NCI-H2107 treated with DMSO at 0.1 percent for 48 hours (cell line): ENCODE results near the gene C2CD2L.
A peak's percentile ranks its signal among the peaks of the same experiment; 100 is the strongest.
"Not testable (repeated sequence)": the region's sequence is repeated elsewhere in the genome, so short reads cannot be mapped to it uniquely, and the experiment has no call there.

Source experiments
- DNase-seq: peaks from one replicate; lab custom pipeline; 2025; ENCODE audit not compliant: unreplicated experiment; lab: John Stamatoyannopoulos, UW

Gene C2CD2L

GRCh38 chr11:119106564-119107537 lies at the start of gene C2CD2L:
TSS of gene C2CD2L (plus strand) at chr11:119107344. CDS start at chr11:119107742, 398 bp downstream.
- peak; percentile 56 for DNase-seq

GRCh38 chr11:119059128-119059527 lies 48.0 kb upstream of the C2CD2L start:
- not testable (repeated sequence) for DNase-seq

GRCh38 chr11:119061256-119061655 lies 45.9 kb upstream of the C2CD2L start:
- DNase-seq, result no peak

GRCh38 chr11:119062779-119063178 lies 44.4 kb upstream of the C2CD2L start:
- no peak for DNase-seq

- DNase-seq, result no peak
These were observed 41.8 kb upstream of the C2CD2L start for GRCh38 chr11:119065369-119065768.

GRCh38 chr11:119067371-119068222 lies 39.5 kb upstream of the C2CD2L start, which contains the start of gene VPS11:
TSS of gene VPS11 (plus strand) at chr11:119067818. CDS start at chr11:119067824, 6 bp downstream.
- DNase-seq, result peak; percentile 78

- no peak for DNase-seq
These were observed 29.3 kb upstream of the C2CD2L start for GRCh38 chr11:119077839-119078238.

GRCh38 chr11:119078675-119079420 lies 28.3 kb upstream of the C2CD2L start:
- no peak for DNase-seq

- no peak for DNase-seq
These were observed 25.4 kb upstream of the C2CD2L start for GRCh38 chr11:119081682-119082260.

GRCh38 chr11:119084663-119085436 lies 22.3 kb upstream of the C2CD2L start, which contains the start of gene HMBS:
TSS of gene HMBS (plus strand) at chr11:119084881. CDS start at chr11:119085034, 153 bp downstream.
- peak; percentile 81 for DNase-seq

- no peak for DNase-seq
These were observed 21.7 kb upstream of the C2CD2L start for GRCh38 chr11:119085437-119085847.

GRCh38 chr11:119087123-119087522 lies 20.0 kb upstream of the C2CD2L start:
- no peak for DNase-seq

- no peak for DNase-seq
These were observed 19.4 kb upstream of the C2CD2L start for GRCh38 chr11:119087747-119088241.

GRCh38 chr11:119088406-119088805 lies 18.7 kb upstream of the C2CD2L start:
- DNase-seq, result no peak

- no peak for DNase-seq
These were observed 17.8 kb upstream of the C2CD2L start for GRCh38 chr11:119089319-119089718.

GRCh38 chr11:119091178-119091577 lies 16.0 kb upstream of the C2CD2L start:
- DNase-seq, result no peak

- no peak for DNase-seq
These were observed 14.9 kb upstream of the C2CD2L start for GRCh38 chr11:119091966-119092879.
